Testis (tissue), 3 donors: ENCODE data around the gene MINAR2. TPM values are rescaled to one million over a fixed set of nuclear protein-coding genes. Genes with fewer than 3 reads are reported as not detected.

Experiments
- DNase-seq: peaks from one replicate; pipeline ENCODE4 v3.0.0-alpha.2; 2019
- H3K27ac ChIP-seq, 2 donors: fragments of 200-600 bp; sonication (generic); one replicate each; pipeline ENCODE4 v1.5.1; 2019
- H3K27me3 ChIP-seq: fragments of 200-600 bp; sonication (generic); one replicate; pipeline ENCODE4 v1.5.1; 2019
- H3K36me3 ChIP-seq: fragments of 200-600 bp; sonication (generic); one replicate; pipeline ENCODE4 v1.5.1; 2017; ENCODE audit warnings: low read depth; ENCODE audit errors: missing control alignments
- H3K4me1 ChIP-seq: fragments of 200-600 bp; sonication (generic); one replicate; pipeline ENCODE4 v1.5.1; 2019
- H3K4me3 ChIP-seq, 2 donors: fragments of 200-600 bp; sonication (generic); one replicate each; pipeline ENCODE4 v1.5.1; 2017 to 2019
- H3K9me3 ChIP-seq: fragments of 200-600 bp; sonication (generic); one replicate; pipeline ENCODE4 v1.5.1; 2017
- CTCF ChIP-seq, 3 experiments: fragments of 450-650 bp in 2 of 3; fragments of 200-600 bp in 1 of 3; sonication (generic) in 1 of 3; IDR thresholded peaks; one replicate each; pipeline ENCODE4 v1.5.1; 2016 to 2019; ENCODE audit warnings: antibody characterized with exemption in 3 of 3, mild to moderate bottlenecking in 2 of 3, moderate library complexity in 1 of 3
- POLR2A ChIP-seq: fragments of 450-650 bp; IDR thresholded peaks from one replicate; pipeline ENCODE4 v1.6.1; 2017; ENCODE audit warnings: antibody characterized with exemption, mild to moderate bottlenecking, moderate library complexity
- WGBS, 2 donors: methylation state at CpG; one replicate each; pipeline ENCODE4 v1.1.5; 2018; 5-methylcytosine and 5-hydroxymethylcytosine counted together
- intact Hi-C: fragments of 100-400 bp; cut with DNase I; formaldehyde crosslinking; loops from one replicate; pipeline ENCODE4 v1.15.1; 2023; ENCODE audit warnings: low total_unique reads
- polyA plus RNA-seq: library from polyadenylated mRNA; stranded (reverse); fragments of 350-450 nt; fragmentation: Illumina TruSeq; extraction: RNeasy Lipid Tissue Mini Kit (QIAGEN cat#74804); gene quantifications from one replicate; pipeline ENCODE4 v1.2.3, GENCODE V29; 2014; ENCODE audit warnings: low read depth, low replicate concordance; ENCODE audit not compliant: insufficient read depth
- total RNA-seq, 2 donors: library from RNA; depleted of rRNA; stranded (reverse); fragments of >200 nt; gene quantifications; one replicate each; pipeline ENCODE4 v1.2.3, GENCODE V29; 2016

Gene MINAR2
- total and polyA plus RNA-seq, 3 donors from 2014 or later: not detected

- H3K9me3 ChIP-seq: no peaks in the 10 kb centered on the region
- WGBS, 2 donors: 82% methylated on average over 3 to 5 of the region's 5 CpGs
- no peak for DNase-seq
- no peak overlapping the region for H3K4me3 ChIP-seq
- TF ChIP-seq CTCF (IDR thresholded peaks at IDR 0.05): no peak
- TF ChIP-seq POLR2A: no peak
- H3K4me1 ChIP-seq: no peaks in the 10 kb centered on the region
- no peak overlapping the region for H3K27ac ChIP-seq
- intact Hi-C loops: no loop called here
- no peaks in the 10 kb centered on the region for H3K27me3 ChIP-seq
- no peaks in the 10 kb centered on the region for H3K36me3 ChIP-seq
Measured at GRCh38 chr5:129803403-129803802, 55.5 kb downstream of the MINAR2 start.

- H3K27ac ChIP-seq: no peak overlapping the region
- TF ChIP-seq CTCF (IDR thresholded peaks at IDR 0.05) (no peak), POLR2A (no peak)
- no peaks in the 10 kb centered on the region for H3K9me3 ChIP-seq
- WGBS, 2 donors: 65 to 72% methylated on average over 5 to 7 of the region's 7 CpGs
- no peaks in the 10 kb centered on the region for H3K27me3 ChIP-seq
- no peak for DNase-seq
- no peaks in the 10 kb centered on the region for H3K4me1 ChIP-seq
- no peak overlapping the region for H3K4me3 ChIP-seq
- intact Hi-C loops: no loop called here
- H3K36me3 ChIP-seq: no peaks in the 10 kb centered on the region
Measured at GRCh38 chr5:129804705-129805104, 56.8 kb downstream of the MINAR2 start.

GRCh38 chr5:129807162-129807814 is 59.4 kb downstream of the MINAR2 start:
- 45 to 74% methylated on average over 3 of the region's 3 CpGs for WGBS, 2 donors
- Histone ChIP-seq H3K9me3 (no peaks in the 10 kb centered on the region), H3K36me3 (no peaks in the 10 kb centered on the region), H3K4me1 (no peaks in the 10 kb centered on the region), H3K4me3 (no peak overlapping the region), H3K27ac (no peak overlapping the region), H3K27me3 (no peaks in the 10 kb centered on the region)
- no peak for DNase-seq
- TF ChIP-seq CTCF (IDR thresholded peaks at IDR 0.05): no peak
- TF ChIP-seq POLR2A: no peak
- intact Hi-C loops: no loop called here

Other genes with a start within 250 kb of the MINAR2 start
- gene CHSY3, start 156.4 kb downstream of the MINAR2 start, total RNA-seq: 1 to 10 TPM; 2.4 to 4.8 TPM
- gene CHSY3, start 156.4 kb downstream of the MINAR2 start, polyA plus RNA-seq: 1.3 TPM